Spleen (tissue), 11 donors: ENCODE results near the gene CBLL1. TPM values are rescaled to one million over a fixed set of nuclear protein-coding genes. Genes with fewer than 3 reads are reported as not detected.

Source experiments
- DNase-seq: peaks from one replicate; pipeline ENCODE4 v3.0.0-alpha.2; 2020
- H3K27ac ChIP-seq, 8 donors: fragments of 200-600 bp; sonication (generic) in 7 of 8; 1 replicate in 4 of 8; 2 replicates in 4 of 8; pipeline versions ENCODE4 v1.5.0 to v1.8.0; 2016 to 2021; ENCODE audit warnings: inconsistent platforms in 4 of 8, mild to moderate bottlenecking in 4 of 8, moderate library complexity in 1 of 8
- H3K27me3 ChIP-seq, 7 donors: fragments of 200-600 bp; sonication (generic) in 6 of 7; replicated peaks in 1 of 7; 1 replicate in 4 of 7; 2 replicates in 3 of 7; pipeline versions ENCODE4 v1.5.0 to v1.8.0; 2016 to 2021; ENCODE audit warnings: inconsistent platforms in 3 of 7, mild to moderate bottlenecking in 1 of 7
- H3K36me3 ChIP-seq, 6 donors: fragments of 200-600 bp; sonication (generic) in 5 of 6; 1 replicate in 4 of 6; 2 replicates in 2 of 6; pipeline versions ENCODE4 v1.5.0 to v1.8.0; 2016 to 2021; ENCODE audit warnings: inconsistent platforms in 2 of 6
- H3K4me1 ChIP-seq, 6 donors: fragments of 200-600 bp; sonication (generic) in 5 of 6; 1 replicate in 3 of 6; 2 replicates in 3 of 6; pipeline versions ENCODE4 v1.5.0 to v1.8.0; 2016 to 2021; ENCODE audit warnings: inconsistent platforms in 3 of 6
- H3K4me3 ChIP-seq, 8 donors: fragments of 200-600 bp; sonication (generic) in 7 of 8; 1 replicate in 4 of 8; 2 replicates in 4 of 8; pipeline versions ENCODE4 v1.5.0 to v1.8.0; 2016 to 2021; ENCODE audit warnings: inconsistent platforms in 4 of 8, mild to moderate bottlenecking in 4 of 8, moderate library complexity in 2 of 8
- H3K9me3 ChIP-seq, 8 donors: fragments of 200-600 bp; sonication (generic) in 7 of 8; 1 replicate in 4 of 8; 2 replicates in 4 of 8; pipeline versions ENCODE4 v1.5.0 to v1.8.0; 2016 to 2021; ENCODE audit warnings: inconsistent platforms in 4 of 8
- CTCF ChIP-seq, 11 experiments: fragments of 200-600 bp in 7 of 11; fragments of 450-650 bp in 4 of 11; sonication (generic) in 4 of 11; IDR thresholded peaks in 8 of 11; conservative IDR thresholded peaks in 3 of 11; 1 replicate in 7 of 11; 2 replicates in 4 of 11; pipeline versions ENCODE4 v1.4.0 to v1.8.0; 2016 to 2021; ENCODE audit warnings: antibody characterized with exemption in 11 of 11, inconsistent platforms in 4 of 11, mild to moderate bottlenecking in 1 of 11
- POLR2A ChIP-seq, 3 donors: fragments of 450-650 bp; IDR thresholded peaks; one replicate each; pipeline ENCODE4 v1.5.1; 2017; ENCODE audit warnings: antibody characterized with exemption in 3 of 3, mild to moderate bottlenecking in 1 of 3
- POLR2AphosphoS5 ChIP-seq, 3 donors: sonication (generic); formaldehyde crosslinking; IDR thresholded peaks; one replicate each; pipeline ENCODE4 v1.5.1; 2017; ENCODE audit warnings: antibody characterized with exemption in 3 of 3
- WGBS, 5 donors: extraction: QIAGEN DNeasy Blood & Tissue Kit in 3 of 5; methylation state at CpG; one replicate each; pipeline versions ENCODE4 v1.1.5 to v1.1.7; 2013 to 2018; 5-methylcytosine and 5-hydroxymethylcytosine counted together
- intact Hi-C: fragments of 100-400 bp; cut with DNase I; formaldehyde crosslinking; loops from one replicate; pipeline ENCODE4 v1.15.0; 2023; ENCODE audit warnings: low total_unique reads
- polyA plus RNA-seq, 3 donors: library from polyadenylated mRNA; stranded (reverse); fragments of 200-250 nt; gene quantifications; one replicate each; pipeline ENCODE4 v1.2.1, GENCODE V29; 2013
- total RNA-seq, 7 donors: library from RNA; depleted of rRNA in 3 of 7; stranded (reverse); fragments of >200 nt in 3 of 7; fragmentation: NEBNext Ultra II Directional in 4 of 7; extraction: Animal tissue kit (Norgen Biotek cat#: 25700) in 4 of 7; gene quantifications; one replicate each; pipeline versions ENCODE4 v1.1.0 to v1.2.1, GENCODE V29; 2016 to 2021
- donor health status: healthy with polysubstance abuse.
- donor health status: DM: no; HTN: no; CAD: no; lungs with moderate emphysema.
- donor health status: DM: no; HTN: no; CAD: no.
- donor health status: Bipolar disorder and iron deficiency.
- donor health status: healthy.
- donor health status: DM: no; HTN: no; CAD: no.
- donor health status: DM: yes; HTN: yes; CAD: no.

Gene CBLL1
- total and polyA plus RNA-seq, 10 donors = 5.4 to 41.0 (median 31.1) TPM

GRCh38 chr7:107697321-107698049 lies 46.5 kb upstream of the CBLL1 start:
- no peak for DNase-seq
- Histone ChIP-seq H3K27me3 (no peaks in the 10 kb centered on the region), H3K27ac (no peak overlapping the region), H3K36me3 (no peaks in the 10 kb centered on the region), H3K4me3 (no peak overlapping the region), H3K9me3 (no peaks in the 10 kb centered on the region), H3K4me1 (no peaks in the 10 kb centered on the region)
- WGBS, 5 donors = 82 to 89% (median 87%) methylated on average over 7 of the region's 7 CpGs
- intact Hi-C loops = no loop called here
- TF ChIP-seq POLR2A (IDR thresholded peaks at IDR 0.05) (no peak), CTCF (IDR thresholded peaks at IDR 0.05 in 8 of 11, conservative IDR thresholded peaks at IDR 0.05 in 3 of 11) (no peak), POLR2AphosphoS5 (IDR thresholded peaks at IDR 0.05) (no peak)

GRCh38 chr7:107700570-107700969 lies 43.4 kb upstream of the CBLL1 start:
- no peak for TF ChIP-seq POLR2A (IDR thresholded peaks at IDR 0.05)
- TF ChIP-seq CTCF (IDR thresholded peaks at IDR 0.05 in 8 of 11, conservative IDR thresholded peaks at IDR 0.05 in 3 of 11) = no peak
- TF ChIP-seq POLR2AphosphoS5 (IDR thresholded peaks at IDR 0.05) = no peak
- no peak overlapping the region for H3K4me3 ChIP-seq
- DNase-seq = no peak
- H3K36me3 ChIP-seq = no peaks in the 10 kb centered on the region
- no peaks in the 10 kb centered on the region for H3K9me3 ChIP-seq
- intact Hi-C loops = no loop called here
- H3K27ac ChIP-seq = no peak overlapping the region
- H3K4me1 ChIP-seq = no peaks in the 10 kb centered on the region
- H3K27me3 ChIP-seq = no peaks in the 10 kb centered on the region

- DNase-seq = no peak
- Histone ChIP-seq H3K4me3 (no peak overlapping the region), H3K9me3 (no peaks in the 10 kb centered on the region), H3K27ac (no peak overlapping the region), H3K36me3 (no peaks in the 10 kb centered on the region), H3K27me3 (no peaks in the 10 kb centered on the region), H3K4me1 (no peaks in the 10 kb centered on the region)
- WGBS, 5 donors = 81 to 92% (median 88%) methylated on average over 3 of the region's 3 CpGs
- no peak for TF ChIP-seq POLR2AphosphoS5 (IDR thresholded peaks at IDR 0.05)
- TF ChIP-seq CTCF (IDR thresholded peaks at IDR 0.05 in 8 of 11, conservative IDR thresholded peaks at IDR 0.05 in 3 of 11) = no peak
- TF ChIP-seq POLR2A (IDR thresholded peaks at IDR 0.05) = no peak
- intact Hi-C loops = no loop called here
These were observed 42.8 kb upstream of the CBLL1 start for GRCh38 chr7:107701191-107701590.

- Histone ChIP-seq H3K27me3 (no peaks in the 10 kb centered on the region), H3K4me1 (no peaks in the 10 kb centered on the region), H3K36me3 (no peaks in the 10 kb centered on the region), H3K4me3 (no peak overlapping the region), H3K9me3 (no peaks in the 10 kb centered on the region), H3K27ac (no peak overlapping the region)
- TF ChIP-seq CTCF (IDR thresholded peaks at IDR 0.05 in 8 of 11, conservative IDR thresholded peaks at IDR 0.05 in 3 of 11) (no peak), POLR2A (IDR thresholded peaks at IDR 0.05) (no peak), POLR2AphosphoS5 (IDR thresholded peaks at IDR 0.05) (no peak)
- intact Hi-C loops = no loop called here
- DNase-seq = no peak
These were observed 40.7 kb upstream of the CBLL1 start for GRCh38 chr7:107703219-107703618.
